Testis (tissue), 2 donors: ENCODE measurements around the gene FERMT1.

Experiments used
- CTCF ChIP-seq, 3 experiments: fragments of 450-650 bp in 2 of 3; fragments of 200-600 bp in 1 of 3; sonication (generic) in 1 of 3; IDR thresholded peaks; one replicate each; pipeline ENCODE4 v1.5.1; 2016 to 2019; ENCODE audit warnings: antibody characterized with exemption in 3 of 3, mild to moderate bottlenecking in 2 of 3, moderate library complexity in 1 of 3
- POLR2A ChIP-seq: fragments of 450-650 bp; IDR thresholded peaks from one replicate; pipeline ENCODE4 v1.6.1; 2017; ENCODE audit warnings: antibody characterized with exemption, mild to moderate bottlenecking, moderate library complexity

- TF ChIP-seq CTCF (IDR thresholded peaks at IDR 0.05) (no peak), POLR2A (no peak)
These were observed 71.3 kb downstream of the FERMT1 start for GRCh38 chr20:6051505-6051904.
